Keratinocyte (primary cell): ENCODE results near the gene EPHB6. TPM values are rescaled to one million over a fixed set of nuclear protein-coding genes. Genes with fewer than 3 reads are reported as not detected.

Source experiments
- DNase-seq: peaks from one replicate; pipeline ENCODE4 v3.0.0-alpha.2; 2011; ENCODE audit warnings: low read depth, missing footprints, low spot score
- FAIRE-seq: peaks from 2 replicates; lab custom pipeline; 2011; peaks lifted over from hg19 to GRCh38; lab: Jason Lieb, UNC
- H2AFZ ChIP-seq: 2 replicates; pipeline ENCODE4 v1.6.0; 2012; ENCODE audit warnings: low read length, control low read depth, inconsistent platforms; ENCODE audit not compliant: control insufficient read depth
- H3K27ac ChIP-seq: 2 replicates; pipeline ENCODE4 v1.5.1; 2011; ENCODE audit warnings: low read length; ENCODE audit not compliant: control insufficient read depth, insufficient read depth
- H3K27me3 ChIP-seq: 3 replicates; pipeline ENCODE4 v1.6.0; 2011; ENCODE audit warnings: low read length; ENCODE audit not compliant: control insufficient read depth, insufficient read depth; ENCODE audit errors: extremely low read depth
- H3K36me3 ChIP-seq, 2 experiments: 2 replicates in 1 of 2; 3 replicates in 1 of 2; pipeline ENCODE4 v1.5.1; 2011; ENCODE audit warnings: low read length in 2 of 2, mild to moderate bottlenecking in 1 of 2; ENCODE audit not compliant: control insufficient read depth in 2 of 2, insufficient read depth in 2 of 2; ENCODE audit errors: extremely low read depth in 1 of 2
- H3K4me1 ChIP-seq: 3 replicates; pipeline ENCODE4 v1.5.1; 2011; ENCODE audit warnings: low read length; ENCODE audit not compliant: control insufficient read depth, insufficient read depth; ENCODE audit errors: extremely low read depth
- H3K4me2 ChIP-seq: 3 replicates; pipeline ENCODE4 v1.6.0; 2011; ENCODE audit warnings: low read depth, low read length; ENCODE audit not compliant: control insufficient read depth, insufficient read depth; ENCODE audit errors: extremely low read depth
- H3K4me3 ChIP-seq, 3 experiments: fragments of 200-600 bp in 1 of 3; sonication (generic) in 1 of 3; 2 replicates in 2 of 3; 3 replicates in 1 of 3; pipeline ENCODE4 v1.5.1; 2011 to 2016; ENCODE audit warnings: low read length in 3 of 3, mild to moderate bottlenecking in 3 of 3, control low read depth in 2 of 3, inconsistent platforms in 1 of 3, low read depth in 1 of 3, mixed read lengths in 1 of 3, mixed run types in 1 of 3, moderate library complexity in 1 of 3; ENCODE audit not compliant: control insufficient read depth in 2 of 3, insufficient read depth in 2 of 3; ENCODE audit errors: extremely low read depth in 1 of 3
- H3K79me2 ChIP-seq: 2 replicates; pipeline ENCODE4 v1.6.0; 2012; ENCODE audit warnings: low read length; ENCODE audit not compliant: control insufficient read depth, insufficient read depth
- H3K9ac ChIP-seq: 3 replicates; pipeline ENCODE4 v1.6.0; 2011; ENCODE audit warnings: low read length; ENCODE audit not compliant: control insufficient read depth, insufficient read depth; ENCODE audit errors: extremely low read depth
- H3K9me1 ChIP-seq: 3 replicates; pipeline ENCODE4 v1.6.0; 2011; ENCODE audit warnings: low read length; ENCODE audit not compliant: control insufficient read depth, insufficient read depth; ENCODE audit errors: extremely low read depth
- H3K9me3 ChIP-seq: 2 replicates; pipeline ENCODE4 v1.5.1; 2012; ENCODE audit warnings: low read depth, low read length; ENCODE audit not compliant: control insufficient read depth
- H4K20me1 ChIP-seq: 3 replicates; pipeline ENCODE4 v1.6.0; 2011; ENCODE audit warnings: low read length; ENCODE audit not compliant: control insufficient read depth, insufficient read depth; ENCODE audit errors: extremely low read depth
- EZH2 ChIP-seq: IDR thresholded peaks from one replicate; pipeline ENCODE4 v1.6.1; 2012; ENCODE audit warnings: inconsistent platforms, mild to moderate bottlenecking, low read length, moderate library complexity
- dilution Hi-C: fragments of 300-500 bp; cut with MboI; formaldehyde crosslinking; loops from one replicate; pipeline ENCODE4 v1.7.0; 2020; ENCODE audit warnings: low sequenced_read_pairs; ENCODE audit not compliant: extremely low pct_ligation_motif_present
- polyA plus RNA-seq, 5 experiments: library from polyadenylated mRNA; depleted of rRNA in 3 of 5; stranded (reverse) in 3 of 5; stranded (forward) in 1 of 5; unstranded in 1 of 5; fragments of >200 nt; gene quantifications; 1 replicate in 1 of 5; 2 replicates in 3 of 5; 3 replicates in 1 of 5; pipeline versions ENCODE4 v1.2.1 to v1.2.3, GENCODE V29; 2011 to 2012; ENCODE audit warnings: missing spikeins in 2 of 5, low read depth in 1 of 5, low replicate concordance in 1 of 5
- TF ChIP-seq, protein P1 (sequence below), 3 experiments: IDR thresholded peaks in 1 of 3; conservative IDR thresholded peaks in 1 of 3; optimal IDR thresholded peaks in 1 of 3; 2 replicates in 2 of 3; 3 replicates in 1 of 3; pipeline versions ENCODE3 to v1.5.1; 2011; ENCODE audit warnings: low read length in 3 of 3, mild to moderate bottlenecking in 3 of 3, moderate library complexity in 2 of 3, control low read depth in 1 of 3, inconsistent platforms in 1 of 3; ENCODE audit not compliant: insufficient read depth in 2 of 3; ENCODE audit errors: extremely low read depth in 1 of 3

Gene EPHB6
- polyA plus RNA-seq, 1 donor (not counting 4 experiments of a cell fraction or from before 2014, with no cell fraction given), result 1.9 TPM

DNA sequence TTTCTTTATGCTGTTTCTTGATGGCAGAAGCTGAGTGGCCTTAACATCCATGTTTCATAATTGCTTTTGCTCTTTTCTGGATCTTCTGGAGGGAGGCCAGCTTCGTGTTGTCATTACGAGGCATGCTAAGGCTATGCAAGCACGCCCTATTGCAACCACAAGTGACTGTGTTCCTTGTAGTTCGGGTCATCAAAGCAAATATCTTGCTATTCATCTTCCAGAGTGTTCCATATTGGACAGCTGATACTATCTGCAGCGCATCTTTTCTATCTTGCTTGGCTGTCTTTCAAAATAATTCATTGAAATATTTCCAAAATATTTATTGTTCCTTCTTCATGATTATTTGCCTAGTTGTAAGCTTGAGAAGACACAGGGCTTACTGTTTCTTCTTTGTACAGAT, 5.0 kb downstream of the EPHB6 start:
- Histone ChIP-seq H3K27me3 (peaks cover 10% of the 10 kb centered on the region), H4K20me1 (no peaks in the 10 kb centered on the region), H3K4me3 (no peak overlapping the region), H3K9ac (no peak overlapping the region), H2AFZ (no peak overlapping the region), H3K9me3 (no peaks in the 10 kb centered on the region), H3K4me2 (no peak overlapping the region), H3K36me3 (no peaks in the 10 kb centered on the region), H3K9me1 (no peaks in the 10 kb centered on the region), H3K27ac (no peak overlapping the region), H3K79me2 (no peaks in the 10 kb centered on the region), H3K4me1 (peaks cover 8% of the 10 kb centered on the region)
- TF ChIP-seq, protein P1, sequence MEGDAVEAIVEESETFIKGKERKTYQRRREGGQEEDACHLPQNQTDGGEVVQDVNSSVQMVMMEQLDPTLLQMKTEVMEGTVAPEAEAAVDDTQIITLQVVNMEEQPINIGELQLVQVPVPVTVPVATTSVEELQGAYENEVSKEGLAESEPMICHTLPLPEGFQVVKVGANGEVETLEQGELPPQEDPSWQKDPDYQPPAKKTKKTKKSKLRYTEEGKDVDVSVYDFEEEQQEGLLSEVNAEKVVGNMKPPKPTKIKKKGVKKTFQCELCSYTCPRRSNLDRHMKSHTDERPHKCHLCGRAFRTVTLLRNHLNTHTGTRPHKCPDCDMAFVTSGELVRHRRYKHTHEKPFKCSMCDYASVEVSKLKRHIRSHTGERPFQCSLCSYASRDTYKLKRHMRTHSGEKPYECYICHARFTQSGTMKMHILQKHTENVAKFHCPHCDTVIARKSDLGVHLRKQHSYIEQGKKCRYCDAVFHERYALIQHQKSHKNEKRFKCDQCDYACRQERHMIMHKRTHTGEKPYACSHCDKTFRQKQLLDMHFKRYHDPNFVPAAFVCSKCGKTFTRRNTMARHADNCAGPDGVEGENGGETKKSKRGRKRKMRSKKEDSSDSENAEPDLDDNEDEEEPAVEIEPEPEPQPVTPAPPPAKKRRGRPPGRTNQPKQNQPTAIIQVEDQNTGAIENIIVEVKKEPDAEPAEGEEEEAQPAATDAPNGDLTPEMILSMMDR (optimal IDR thresholded peaks at IDR 0.05 in 1 of 3, IDR thresholded peaks at IDR 0.05 in 1 of 3, conservative IDR thresholded peaks at IDR 0.05 in 1 of 3; ENCODE audit: extremely low read depth in 1 of 3, insufficient read depth in 2 of 3, low read length in 3 of 3), result no peak
- no peak for TF ChIP-seq EZH2
- dilution Hi-C loops, result no loop called here
- DNase-seq, result no peak
- no peak for FAIRE-seq

- peaks cover 2% of the 10 kb centered on the region for H3K4me1 ChIP-seq
- FAIRE-seq, result no peak
- no peak overlapping the region for H2AFZ ChIP-seq
- H3K36me3 ChIP-seq, result no peaks in the 10 kb centered on the region
- TF ChIP-seq, protein P1 (optimal IDR thresholded peaks at IDR 0.05 in 1 of 3, IDR thresholded peaks at IDR 0.05 in 1 of 3, conservative IDR thresholded peaks at IDR 0.05 in 1 of 3; ENCODE audit: extremely low read depth in 1 of 3, insufficient read depth in 2 of 3, low read length in 3 of 3), result no peak
- no peak for TF ChIP-seq EZH2
- no peak overlapping the region for H3K4me2 ChIP-seq
- no peak overlapping the region for H3K9ac ChIP-seq
- H3K27ac ChIP-seq, result no peak overlapping the region
- H3K79me2 ChIP-seq, result no peaks in the 10 kb centered on the region
- H3K9me1 ChIP-seq, result no peaks in the 10 kb centered on the region
- peaks cover 2% of the 10 kb centered on the region for H3K27me3 ChIP-seq
- dilution Hi-C loops, result no loop called here
- DNase-seq, result no peak
- H4K20me1 ChIP-seq, result no peaks in the 10 kb centered on the region
- H3K4me3 ChIP-seq, result no peak overlapping the region
- H3K9me3 ChIP-seq, result no peaks in the 10 kb centered on the region
Observed at GRCh38 chr7:142860968-142861367, 6.1 kb downstream of the EPHB6 start.
